ENCODE measurements around the gene CEACAM20. TPM values are rescaled to one million over a fixed set of nuclear protein-coding genes. Genes with fewer than 3 reads are reported as not detected.

Gene CEACAM20
- total RNA-seq, 1 experiment from 2014 or later, result not detected

GRCh38 chr19:44498988-44499387, 30.5 kb downstream of the CEACAM20 start:
- H3K79me2 ChIP-seq (ENCODE audit: insufficient read depth, low read length), result peaks cover 53% of the 10 kb centered on the region
- H3K4me2 ChIP-seq (ENCODE audit: low read length), result peak overlapping the region; percentile 88
- ChIA-PET RAD21 (ENCODE audit: low non-redundant PET in 1 of 2, low total read pairs in 2 of 2, uncharacterized antibody in 2 of 2, unreplicated experiment in 2 of 2) (no interaction called here), POLR2A (no interaction called here), CTCF (no interaction called here)
- ATAC-seq (no peak), DNase-seq (ENCODE audit: low read depth, low spot score) (no peak)
- H3K36me3 ChIP-seq (ENCODE audit: control insufficient read depth in 1 of 2, insufficient read depth in 2 of 2, low read length in 2 of 2), result peaks cover 17 to 49% of the 10 kb centered on the region in 2 experiments
- BruUV-seq (replicated peaks), result no TSS peak
- no peaks in the 10 kb centered on the region for H4K20me1 ChIP-seq (ENCODE audit: insufficient read depth)
- H3K9me3 ChIP-seq (ENCODE audit: control insufficient read depth in 1 of 2, insufficient read depth in 1 of 2, low read depth in 1 of 2, low read length in 2 of 2), result peaks cover 4 to 23% of the 10 kb centered on the region in 2 experiments; a peak in 3 of 4 replicates
- H3K4me1 ChIP-seq (ENCODE audit: control insufficient read depth in 1 of 2, insufficient read depth in 2 of 2, low read length in 2 of 2), result peaks cover 0 to 16% of the 10 kb centered on the region in 2 experiments; a peak in 1 of 4 replicates
- no peak for TF ChIP-seq POLR2AphosphoS5 (IDR thresholded peaks at IDR 0.05; ENCODE audit: low read depth, low read length)
- no peak for TF ChIP-seq CEBPB (IDR thresholded peaks at IDR 0.05; ENCODE audit: low read depth)
- TF ChIP-seq RAD21 (IDR thresholded peaks at IDR 0.05; ENCODE audit: low read depth), result no peak
- no peak for TF ChIP-seq YY1 (IDR thresholded peaks at IDR 0.05; ENCODE audit: extremely low read depth, insufficient replicate concordance, low read depth, low read length)
- TF ChIP-seq, protein P1, sequence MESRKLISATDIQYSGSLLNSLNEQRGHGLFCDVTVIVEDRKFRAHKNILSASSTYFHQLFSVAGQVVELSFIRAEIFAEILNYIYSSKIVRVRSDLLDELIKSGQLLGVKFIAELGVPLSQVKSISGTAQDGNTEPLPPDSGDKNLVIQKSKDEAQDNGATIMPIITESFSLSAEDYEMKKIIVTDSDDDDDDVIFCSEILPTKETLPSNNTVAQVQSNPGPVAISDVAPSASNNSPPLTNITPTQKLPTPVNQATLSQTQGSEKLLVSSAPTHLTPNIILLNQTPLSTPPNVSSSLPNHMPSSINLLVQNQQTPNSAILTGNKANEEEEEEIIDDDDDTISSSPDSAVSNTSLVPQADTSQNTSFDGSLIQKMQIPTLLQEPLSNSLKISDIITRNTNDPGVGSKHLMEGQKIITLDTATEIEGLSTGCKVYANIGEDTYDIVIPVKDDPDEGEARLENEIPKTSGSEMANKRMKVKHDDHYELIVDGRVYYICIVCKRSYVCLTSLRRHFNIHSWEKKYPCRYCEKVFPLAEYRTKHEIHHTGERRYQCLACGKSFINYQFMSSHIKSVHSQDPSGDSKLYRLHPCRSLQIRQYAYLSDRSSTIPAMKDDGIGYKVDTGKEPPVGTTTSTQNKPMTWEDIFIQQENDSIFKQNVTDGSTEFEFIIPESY (IDR thresholded peaks at IDR 0.05; ENCODE audit: extremely low read depth, insufficient replicate concordance, low read length), result no peak
- TF ChIP-seq SIN3A (IDR thresholded peaks at IDR 0.05; ENCODE audit: low read depth), result no peak
- no peak for TF ChIP-seq SRF (IDR thresholded peaks at IDR 0.05; ENCODE audit: low read depth)
- TF ChIP-seq FOSL1 (IDR thresholded peaks at IDR 0.05; ENCODE audit: low read depth), result no peak
- no peak for TF ChIP-seq ZFX (IDR thresholded peaks at IDR 0.05)
- TF ChIP-seq EZH2 (IDR thresholded peaks at IDR 0.05), result no peak
- no peak for TF ChIP-seq ELF1 (IDR thresholded peaks at IDR 0.05; ENCODE audit: borderline replicate concordance, low read depth)
- no peak for TF ChIP-seq SP1 (IDR thresholded peaks at IDR 0.05; ENCODE audit: low read depth)
- H3K9me2 ChIP-seq (ENCODE audit: insufficient read depth), result no peaks in the 10 kb centered on the region
- H2AFZ ChIP-seq (ENCODE audit: low read depth, low read length, poor library complexity, severe bottlenecking), result no peak overlapping the region
- no peak overlapping the region for H3K27ac ChIP-seq (ENCODE audit: low read depth, low read length)
- peak overlapping the region; percentile 89 for H3K4me3 ChIP-seq (replicated peaks in 1 of 2; ENCODE audit: low read depth in 1 of 2, low read length in 2 of 2)
- peak overlapping the region; percentile 74; the same call in 1 of the 2 replicates for H3K9ac ChIP-seq (ENCODE audit: low read length)
- intact Hi-C loops (cut with micrococcal nuclease), result no loop called here
- H3K27me3 ChIP-seq (ENCODE audit: insufficient read depth, low read length), result no peaks in the 10 kb centered on the region
